IMR-90 (cell line): ENCODE measurements around the gene SLC7A6.

Source experiments
- CHD1 ChIP-seq: IDR thresholded peaks from 2 replicates; pipeline ENCODE4 v1.6.1; 2012; ENCODE audit warnings: low read depth, low read length, improper control_type of control experiment
- CTCF ChIP-seq: conservative IDR thresholded peaks from 2 replicates; pipeline ENCODE4 v1.5.1; 2012; ENCODE audit warnings: mild to moderate bottlenecking, low read depth, low read length, improper control_type of control experiment
- MAFK ChIP-seq: IDR thresholded peaks from 2 replicates; pipeline ENCODE4 v1.6.1; 2012; ENCODE audit warnings: low read depth, low read length, improper control_type of control experiment
- MXI1 ChIP-seq: IDR thresholded peaks from 2 replicates; pipeline ENCODE4 v1.6.1; 2012; ENCODE audit warnings: low read depth, mild to moderate bottlenecking, low read length, moderate library complexity, borderline replicate concordance
- POLR2A ChIP-seq: IDR thresholded peaks from 2 replicates; pipeline ENCODE4 v1.6.1; 2012; ENCODE audit warnings: mild to moderate bottlenecking, low read depth, low read length
- RAD21 ChIP-seq: IDR thresholded peaks from 2 replicates; pipeline ENCODE4 v1.6.1; 2012; ENCODE audit warnings: low read length, improper control_type of control experiment
- RFX5 ChIP-seq: IDR thresholded peaks from 2 replicates; pipeline ENCODE4 v1.8.0; 2012; ENCODE audit warnings: low read depth, mild to moderate bottlenecking, low read length, moderate library complexity
- TF ChIP-seq, protein P1 (sequence below): fragments of 150-350 bp; IDR thresholded peaks from 2 replicates; pipeline ENCODE4 v1.6.1; 2017; ENCODE audit warnings: mild to moderate bottlenecking, antibody characterized with exemption, low read length, low read depth

GRCh38 chr16:68324336-68324735 is 60.0 kb downstream of the SLC7A6 start:
- TF ChIP-seq CTCF: no peak
- no peak for TF ChIP-seq POLR2A
- no peak for TF ChIP-seq MXI1
- TF ChIP-seq RFX5: no peak
- TF ChIP-seq CHD1: no peak
- TF ChIP-seq MAFK: no peak
- TF ChIP-seq RAD21: no peak
- TF ChIP-seq, protein P1, sequence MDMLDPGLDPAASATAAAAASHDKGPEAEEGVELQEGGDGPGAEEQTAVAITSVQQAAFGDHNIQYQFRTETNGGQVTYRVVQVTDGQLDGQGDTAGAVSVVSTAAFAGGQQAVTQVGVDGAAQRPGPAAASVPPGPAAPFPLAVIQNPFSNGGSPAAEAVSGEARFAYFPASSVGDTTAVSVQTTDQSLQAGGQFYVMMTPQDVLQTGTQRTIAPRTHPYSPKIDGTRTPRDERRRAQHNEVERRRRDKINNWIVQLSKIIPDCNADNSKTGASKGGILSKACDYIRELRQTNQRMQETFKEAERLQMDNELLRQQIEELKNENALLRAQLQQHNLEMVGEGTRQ: no peak
